Measurements from ENCODE around the gene NUP210L.

GRCh38 chr1:154000420-154000819 is 154.5 kb downstream of the NUP210L start:
- TF ChIP-seq, protein P1, sequence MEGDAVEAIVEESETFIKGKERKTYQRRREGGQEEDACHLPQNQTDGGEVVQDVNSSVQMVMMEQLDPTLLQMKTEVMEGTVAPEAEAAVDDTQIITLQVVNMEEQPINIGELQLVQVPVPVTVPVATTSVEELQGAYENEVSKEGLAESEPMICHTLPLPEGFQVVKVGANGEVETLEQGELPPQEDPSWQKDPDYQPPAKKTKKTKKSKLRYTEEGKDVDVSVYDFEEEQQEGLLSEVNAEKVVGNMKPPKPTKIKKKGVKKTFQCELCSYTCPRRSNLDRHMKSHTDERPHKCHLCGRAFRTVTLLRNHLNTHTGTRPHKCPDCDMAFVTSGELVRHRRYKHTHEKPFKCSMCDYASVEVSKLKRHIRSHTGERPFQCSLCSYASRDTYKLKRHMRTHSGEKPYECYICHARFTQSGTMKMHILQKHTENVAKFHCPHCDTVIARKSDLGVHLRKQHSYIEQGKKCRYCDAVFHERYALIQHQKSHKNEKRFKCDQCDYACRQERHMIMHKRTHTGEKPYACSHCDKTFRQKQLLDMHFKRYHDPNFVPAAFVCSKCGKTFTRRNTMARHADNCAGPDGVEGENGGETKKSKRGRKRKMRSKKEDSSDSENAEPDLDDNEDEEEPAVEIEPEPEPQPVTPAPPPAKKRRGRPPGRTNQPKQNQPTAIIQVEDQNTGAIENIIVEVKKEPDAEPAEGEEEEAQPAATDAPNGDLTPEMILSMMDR (IDR thresholded peaks at IDR 0.05): no peak
- TF ChIP-seq EP300 (IDR thresholded peaks at IDR 0.05): no peak
